ENCODE results near the gene ASCL4.

ASCL4 gene

DNA sequence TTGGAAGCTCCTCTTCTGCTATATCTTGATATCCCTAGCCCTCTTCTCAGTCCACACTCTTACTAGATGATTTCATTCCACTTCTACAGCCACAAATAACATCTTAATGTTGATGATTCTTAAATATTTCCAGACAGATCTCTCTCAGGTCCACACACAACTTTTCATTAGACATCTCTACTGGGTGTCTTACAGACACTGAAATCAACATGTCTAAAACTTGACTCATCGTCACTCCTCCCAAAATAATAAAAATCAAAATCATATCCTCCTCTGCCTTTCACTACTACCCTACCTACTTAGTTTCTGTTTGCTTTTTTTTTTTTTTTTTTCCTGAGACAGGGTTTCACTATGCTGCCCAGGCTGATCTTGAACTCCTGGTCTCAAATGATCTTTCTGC lies 25.4 kb upstream of the ASCL4 start:
- no peaks in the 10 kb centered on the region for H3K9me3 ChIP-seq (ENCODE audit: control insufficient read depth in 2 of 2, low read length in 2 of 2)
- no peak overlapping the region for H3K4me3 ChIP-seq (ENCODE audit: low read length in 2 of 2)
- H3K9ac ChIP-seq (ENCODE audit: low read depth in 1 of 2, low read length in 2 of 2), result no peak overlapping the region
- no peaks in the 10 kb centered on the region for H3K27me3 ChIP-seq (ENCODE audit: control insufficient read depth in 2 of 2, insufficient read depth in 2 of 2, low read length in 2 of 2)
- no peaks in the 10 kb centered on the region for H3K4me1 ChIP-seq (ENCODE audit: control insufficient read depth in 2 of 2, insufficient read depth in 2 of 2, low read length in 2 of 2)
- H3K27ac ChIP-seq (ENCODE audit: low read depth in 2 of 2, low read length in 2 of 2), result no peak overlapping the region
- H3K36me3 ChIP-seq (ENCODE audit: control insufficient read depth in 2 of 2, insufficient read depth in 2 of 2, low read length in 2 of 2), result peaks cover 51 to 58% of the 10 kb centered on the region in 2 donors

DNA sequence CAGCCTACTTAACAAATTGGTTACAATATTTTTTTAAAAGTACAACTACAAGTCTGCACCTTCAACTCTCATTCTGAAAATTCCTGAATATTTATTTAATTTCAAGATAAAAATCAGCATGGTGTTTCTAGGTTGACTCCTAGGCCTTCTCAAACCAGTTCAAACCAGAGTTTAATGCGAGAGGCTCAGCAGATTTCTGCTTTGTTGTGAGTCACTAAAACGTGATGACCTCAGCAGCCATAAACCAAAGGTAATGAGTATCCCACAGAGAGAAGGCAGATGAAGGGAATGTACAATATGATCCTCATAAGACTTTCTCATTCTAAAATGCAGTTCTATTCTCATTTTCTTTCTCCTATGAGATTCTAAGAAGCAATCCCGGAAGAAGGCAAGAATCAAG lies 15.1 kb upstream of the ASCL4 start:
- no peaks in the 10 kb centered on the region for H3K27me3 ChIP-seq (ENCODE audit: control insufficient read depth in 2 of 2, insufficient read depth in 2 of 2, low read length in 2 of 2)
- H3K4me1 ChIP-seq (ENCODE audit: control insufficient read depth in 2 of 2, insufficient read depth in 2 of 2, low read length in 2 of 2), result peaks cover 19 to 25% of the 10 kb centered on the region in 2 donors
- H3K27ac ChIP-seq (ENCODE audit: low read depth in 2 of 2, low read length in 2 of 2), result peak overlapping the region; percentile 81 to 83
- H3K9ac ChIP-seq (ENCODE audit: low read depth in 1 of 2, low read length in 2 of 2), result peak overlapping the region; percentile 78 to 89
- H3K4me3 ChIP-seq (ENCODE audit: low read length in 2 of 2), result peak overlapping the region; percentile 76 to 83
- H3K36me3 ChIP-seq (ENCODE audit: control insufficient read depth in 2 of 2, insufficient read depth in 2 of 2, low read length in 2 of 2), result peaks cover 16 to 24% of the 10 kb centered on the region in 2 donors
- no peaks in the 10 kb centered on the region for H3K9me3 ChIP-seq (ENCODE audit: control insufficient read depth in 2 of 2, low read length in 2 of 2)

DNA sequence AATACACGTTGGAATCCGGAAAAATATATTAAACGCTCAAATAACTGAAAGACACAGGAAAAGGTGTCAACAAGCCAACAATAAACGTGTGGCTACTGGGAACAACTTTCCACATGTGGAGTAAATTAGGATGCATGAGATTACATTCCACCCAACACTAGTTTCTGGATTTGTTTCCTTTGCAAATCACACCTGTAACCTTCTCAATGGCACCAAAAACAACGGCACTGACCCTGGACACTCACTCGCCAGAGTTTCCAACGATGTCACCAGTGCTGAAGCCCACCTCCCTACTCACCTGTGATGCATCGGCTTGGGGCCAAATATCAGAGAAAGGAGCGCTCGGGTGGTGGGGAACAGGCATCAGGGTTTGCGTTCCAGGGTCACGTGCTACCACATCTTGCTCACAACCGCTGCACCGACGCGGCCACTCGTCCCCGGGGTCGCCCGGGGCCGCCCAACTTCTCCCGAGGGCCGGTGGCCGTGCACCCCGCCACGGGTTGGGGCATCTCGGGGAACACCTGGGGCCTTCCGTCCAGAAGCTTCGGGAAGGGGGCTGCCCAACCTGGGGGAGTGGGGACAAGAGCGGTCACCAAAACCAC lies 14.2 kb upstream of the ASCL4 start:
- Histone ChIP-seq H3K27me3 (ENCODE audit: control insufficient read depth in 2 of 2, insufficient read depth in 2 of 2, low read length in 2 of 2) (no peaks in the 10 kb centered on the region), H3K9me3 (ENCODE audit: control insufficient read depth in 2 of 2, low read length in 2 of 2) (no peaks in the 10 kb centered on the region), H3K4me3 (ENCODE audit: low read length in 2 of 2) (peak overlapping the region; percentile 76 to 83), H3K4me1 (ENCODE audit: control insufficient read depth in 2 of 2, insufficient read depth in 2 of 2, low read length in 2 of 2) (peaks cover 19 to 25% of the 10 kb centered on the region in 2 donors), H3K27ac (ENCODE audit: low read depth in 2 of 2, low read length in 2 of 2) (peak overlapping the region; percentile 81 to 83), H3K36me3 (ENCODE audit: control insufficient read depth in 2 of 2, insufficient read depth in 2 of 2, low read length in 2 of 2) (peaks cover 9 to 16% of the 10 kb centered on the region in 2 donors), H3K9ac (ENCODE audit: low read depth in 1 of 2, low read length in 2 of 2) (peak overlapping the region; percentile 78 to 89)

DNA sequence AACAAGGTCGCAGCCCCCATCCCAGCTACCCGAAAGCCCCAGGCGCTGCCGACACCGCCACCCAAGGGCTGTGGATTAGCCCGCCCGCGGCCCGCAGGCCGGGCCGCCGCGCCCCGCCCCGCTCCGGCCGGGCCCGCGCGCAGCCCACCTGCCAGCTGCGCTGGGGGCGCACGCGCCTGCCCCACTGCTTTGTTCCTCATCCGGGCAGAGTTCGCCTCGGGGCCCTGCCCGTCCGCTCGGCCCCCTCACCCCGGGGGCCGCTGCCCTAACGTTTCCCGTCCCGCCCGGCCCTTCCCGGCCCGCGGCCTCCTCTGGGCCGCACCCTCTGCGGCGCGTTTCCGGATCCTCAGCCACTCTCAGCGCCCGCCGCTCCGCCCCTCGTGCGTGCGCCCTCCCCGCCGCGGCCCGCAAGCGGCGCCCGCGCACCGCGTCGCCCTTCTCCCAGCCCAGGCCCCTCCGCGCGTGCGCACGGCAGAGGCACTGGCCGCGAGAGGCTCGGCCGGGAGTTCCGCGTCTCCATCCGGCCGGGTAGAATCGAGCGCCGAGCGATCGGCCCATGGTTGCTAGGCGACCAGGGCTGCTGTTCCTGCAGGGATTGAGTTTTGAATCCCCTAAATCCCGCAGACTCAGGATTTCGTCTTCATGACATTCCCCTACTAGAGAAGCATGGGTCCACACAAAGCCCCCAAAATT lies 13.5 kb upstream of the ASCL4 start, which contains the start of gene PRDM4:
PRDM4 (minus strand) TSS at position 329 of the 693 bp plus-strand sequence. CDS start 622 bp downstream, outside the sequence.
- Histone ChIP-seq H3K9ac (ENCODE audit: low read depth in 1 of 2, low read length in 2 of 2) (peak within 1 kb of the TSS; percentile 78 to 89), H3K27me3 (ENCODE audit: control insufficient read depth in 2 of 2, insufficient read depth in 2 of 2, low read length in 2 of 2) (no peaks in the 10 kb centered on the region), H3K36me3 (ENCODE audit: control insufficient read depth in 2 of 2, insufficient read depth in 2 of 2, low read length in 2 of 2) (peaks cover 9 to 11% of the 10 kb centered on the region in 2 donors), H3K4me1 (ENCODE audit: control insufficient read depth in 2 of 2, insufficient read depth in 2 of 2, low read length in 2 of 2) (peaks cover 19 to 25% of the 10 kb centered on the region in 2 donors), H3K4me3 (ENCODE audit: low read length in 2 of 2) (peak within 1 kb of the TSS; percentile 76 to 83), H3K27ac (ENCODE audit: low read depth in 2 of 2, low read length in 2 of 2) (peak within 1 kb of the TSS; percentile 81 to 83), H3K9me3 (ENCODE audit: control insufficient read depth in 2 of 2, low read length in 2 of 2) (no peaks in the 10 kb centered on the region)

DNA sequence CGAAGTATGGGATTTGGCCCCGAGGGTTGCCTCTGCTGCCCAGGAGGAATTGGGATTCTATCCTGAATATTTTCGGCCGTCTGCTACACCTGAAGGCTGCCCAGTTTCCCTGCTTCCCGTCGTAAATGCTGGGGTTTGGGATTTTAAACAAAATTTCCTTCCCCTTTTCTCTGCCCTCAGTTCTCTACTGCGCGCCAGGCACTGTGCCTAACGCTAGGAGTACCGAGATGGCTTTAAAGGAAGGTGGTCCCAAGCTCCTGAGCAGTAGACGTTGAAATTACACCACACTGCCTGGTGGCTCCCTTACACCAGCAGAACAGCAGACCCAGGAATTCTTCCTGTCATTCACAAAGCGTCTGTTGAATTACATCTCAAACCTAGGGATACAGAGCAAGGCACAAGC lies 13.0 kb upstream of the ASCL4 start:
- Histone ChIP-seq H3K9me3 (ENCODE audit: control insufficient read depth in 2 of 2, low read length in 2 of 2) (no peaks in the 10 kb centered on the region), H3K4me3 (ENCODE audit: low read length in 2 of 2) (peak overlapping the region; percentile 76 to 83), H3K36me3 (ENCODE audit: control insufficient read depth in 2 of 2, insufficient read depth in 2 of 2, low read length in 2 of 2) (peaks cover 3 to 10% of the 10 kb centered on the region in 2 donors), H3K4me1 (ENCODE audit: control insufficient read depth in 2 of 2, insufficient read depth in 2 of 2, low read length in 2 of 2) (peaks cover 19 to 25% of the 10 kb centered on the region in 2 donors), H3K27ac (ENCODE audit: low read depth in 2 of 2, low read length in 2 of 2) (peak overlapping the region in 1 of 2 donors; percentile 7), H3K27me3 (ENCODE audit: control insufficient read depth in 2 of 2, insufficient read depth in 2 of 2, low read length in 2 of 2) (no peaks in the 10 kb centered on the region), H3K9ac (ENCODE audit: low read depth in 1 of 2, low read length in 2 of 2) (peak overlapping the region; percentile 60 to 78)

DNA sequence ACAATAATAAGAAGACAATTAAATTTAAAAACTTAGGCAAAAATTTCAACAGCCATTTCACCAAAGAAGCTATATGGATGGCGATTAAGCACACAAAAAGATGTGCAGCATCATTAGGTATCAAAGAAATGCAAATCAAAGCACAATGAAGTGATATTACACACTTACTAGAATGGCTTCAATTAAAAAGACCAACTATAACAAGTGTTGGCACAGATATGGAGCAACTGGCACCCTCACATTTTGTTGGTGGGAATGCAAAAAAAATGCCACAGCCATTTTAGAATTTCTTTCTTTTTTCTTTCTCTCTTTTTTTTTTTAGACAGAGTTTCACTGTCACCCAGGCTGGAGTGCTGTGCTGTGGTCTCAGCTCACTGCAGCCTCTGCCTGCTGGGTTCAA lies 11.6 kb upstream of the ASCL4 start:
- peaks cover 19 to 25% of the 10 kb centered on the region in 2 donors for H3K4me1 ChIP-seq (ENCODE audit: control insufficient read depth in 2 of 2, insufficient read depth in 2 of 2, low read length in 2 of 2)
- peaks cover 0 to 4% of the 10 kb centered on the region in 2 donors for H3K36me3 ChIP-seq (ENCODE audit: control insufficient read depth in 2 of 2, insufficient read depth in 2 of 2, low read length in 2 of 2)
- no peak overlapping the region for H3K4me3 ChIP-seq (ENCODE audit: low read length in 2 of 2)
- no peaks in the 10 kb centered on the region for H3K9me3 ChIP-seq (ENCODE audit: control insufficient read depth in 2 of 2, low read length in 2 of 2)
- no peak overlapping the region for H3K9ac ChIP-seq (ENCODE audit: low read depth in 1 of 2, low read length in 2 of 2)
- H3K27ac ChIP-seq (ENCODE audit: low read depth in 2 of 2, low read length in 2 of 2), result no peak overlapping the region
- no peaks in the 10 kb centered on the region for H3K27me3 ChIP-seq (ENCODE audit: control insufficient read depth in 2 of 2, insufficient read depth in 2 of 2, low read length in 2 of 2)

DNA sequence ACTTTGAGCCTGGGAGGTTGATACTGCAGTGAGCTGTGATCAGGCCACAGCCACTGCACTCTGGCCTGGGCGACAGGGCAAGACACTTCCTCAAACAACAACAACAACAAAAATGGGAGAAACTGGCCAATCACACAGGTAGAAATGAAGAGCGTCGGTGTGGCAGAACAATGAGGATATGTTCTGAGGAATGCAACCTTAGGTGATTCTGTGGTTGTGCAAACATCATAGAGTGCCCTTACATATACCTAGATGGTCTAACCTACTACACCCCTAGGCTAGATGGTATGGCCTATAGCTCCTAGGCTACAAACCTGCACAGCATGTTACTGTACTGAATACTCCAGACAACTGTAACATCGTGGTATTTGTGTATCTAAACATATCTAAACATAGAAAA lies 9.9 kb upstream of the ASCL4 start:
- no peaks in the 10 kb centered on the region for H3K36me3 ChIP-seq (ENCODE audit: control insufficient read depth in 2 of 2, insufficient read depth in 2 of 2, low read length in 2 of 2)
- no peaks in the 10 kb centered on the region for H3K9me3 ChIP-seq (ENCODE audit: control insufficient read depth in 2 of 2, low read length in 2 of 2)
- H3K9ac ChIP-seq (ENCODE audit: low read depth in 1 of 2, low read length in 2 of 2), result no peak overlapping the region
- H3K27ac ChIP-seq (ENCODE audit: low read depth in 2 of 2, low read length in 2 of 2), result no peak overlapping the region
- no peaks in the 10 kb centered on the region for H3K27me3 ChIP-seq (ENCODE audit: control insufficient read depth in 2 of 2, insufficient read depth in 2 of 2, low read length in 2 of 2)
- peaks cover 9 to 14% of the 10 kb centered on the region in 2 donors for H3K4me1 ChIP-seq (ENCODE audit: control insufficient read depth in 2 of 2, insufficient read depth in 2 of 2, low read length in 2 of 2)
- H3K4me3 ChIP-seq (ENCODE audit: low read length in 2 of 2), result no peak overlapping the region

DNA sequence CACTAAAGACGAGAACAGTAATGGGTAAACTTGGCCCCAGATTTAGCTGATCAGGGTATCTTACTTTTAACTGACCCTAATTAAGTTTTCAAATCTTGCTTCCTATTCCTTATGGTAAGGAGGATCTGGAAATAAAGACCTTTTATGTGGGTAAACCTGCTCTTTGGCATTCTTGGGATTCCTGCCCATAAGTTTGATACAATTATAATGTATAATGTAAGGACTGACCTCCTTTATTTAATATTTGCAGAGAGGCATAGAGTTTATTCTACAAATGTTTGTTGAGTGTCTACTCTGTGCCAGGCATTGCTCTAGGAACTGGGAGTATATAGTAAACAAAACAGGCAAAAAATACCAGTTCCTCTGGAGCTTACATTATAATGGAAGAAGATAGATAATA lies 9.2 kb upstream of the ASCL4 start:
- peaks cover 4 to 7% of the 10 kb centered on the region in 2 donors for H3K4me1 ChIP-seq (ENCODE audit: control insufficient read depth in 2 of 2, insufficient read depth in 2 of 2, low read length in 2 of 2)
- H3K27me3 ChIP-seq (ENCODE audit: control insufficient read depth in 2 of 2, insufficient read depth in 2 of 2, low read length in 2 of 2), result no peaks in the 10 kb centered on the region
- H3K4me3 ChIP-seq (ENCODE audit: low read length in 2 of 2), result no peak overlapping the region
- H3K9ac ChIP-seq (ENCODE audit: low read depth in 1 of 2, low read length in 2 of 2), result no peak overlapping the region
- H3K9me3 ChIP-seq (ENCODE audit: control insufficient read depth in 2 of 2, low read length in 2 of 2), result no peaks in the 10 kb centered on the region
- no peak overlapping the region for H3K27ac ChIP-seq (ENCODE audit: low read depth in 2 of 2, low read length in 2 of 2)
- H3K36me3 ChIP-seq (ENCODE audit: control insufficient read depth in 2 of 2, insufficient read depth in 2 of 2, low read length in 2 of 2), result no peaks in the 10 kb centered on the region

DNA sequence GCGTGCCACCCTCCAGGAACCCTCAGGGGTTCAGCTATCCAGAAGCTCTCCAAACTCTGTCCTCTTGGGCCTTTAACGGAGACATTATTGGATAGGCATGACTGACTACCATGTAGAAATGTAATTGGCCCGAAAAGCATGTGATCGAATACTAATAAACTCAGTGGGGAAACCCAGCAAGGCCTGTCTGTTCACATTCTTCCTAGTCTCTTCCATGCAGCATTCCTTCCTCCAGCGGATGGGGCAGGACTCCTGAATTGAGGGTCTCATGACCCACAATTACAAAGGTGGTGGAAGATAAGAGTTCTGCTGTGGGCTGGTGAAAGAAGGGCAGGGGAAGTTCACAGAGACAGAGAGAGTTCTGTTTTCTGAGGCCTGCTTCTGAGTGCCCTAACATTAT lies 7.0 kb upstream of the ASCL4 start:
- H3K4me1 ChIP-seq (ENCODE audit: control insufficient read depth in 2 of 2, insufficient read depth in 2 of 2, low read length in 2 of 2), result no peaks in the 10 kb centered on the region
- no peaks in the 10 kb centered on the region for H3K36me3 ChIP-seq (ENCODE audit: control insufficient read depth in 2 of 2, insufficient read depth in 2 of 2, low read length in 2 of 2)
- H3K27me3 ChIP-seq (ENCODE audit: control insufficient read depth in 2 of 2, insufficient read depth in 2 of 2, low read length in 2 of 2), result no peaks in the 10 kb centered on the region

DNA sequence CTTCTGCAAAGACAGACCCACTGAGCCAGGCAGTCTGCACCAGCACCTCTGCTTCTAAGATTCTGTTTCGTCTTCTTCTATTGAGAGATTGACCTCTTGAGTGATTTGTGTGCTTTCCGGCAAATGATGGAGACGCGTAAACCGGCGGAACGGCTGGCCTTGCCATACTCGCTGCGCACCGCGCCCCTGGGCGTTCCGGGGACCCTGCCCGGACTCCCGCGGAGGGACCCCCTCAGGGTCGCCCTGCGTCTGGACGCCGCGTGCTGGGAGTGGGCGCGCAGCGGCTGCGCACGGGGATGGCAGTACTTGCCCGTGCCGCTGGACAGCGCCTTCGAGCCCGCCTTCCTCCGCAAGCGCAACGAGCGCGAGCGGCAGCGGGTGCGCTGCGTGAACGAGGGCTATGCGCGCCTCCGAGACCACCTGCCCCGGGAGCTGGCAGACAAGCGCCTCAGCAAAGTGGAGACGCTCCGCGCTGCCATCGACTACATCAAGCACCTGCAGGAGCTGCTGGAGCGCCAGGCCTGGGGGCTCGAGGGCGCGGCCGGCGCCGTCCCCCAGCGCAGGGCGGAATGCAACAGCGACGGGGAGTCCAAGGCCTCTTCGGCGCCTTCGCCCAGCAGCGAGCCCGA lies 703 bp downstream of the ASCL4 start:
- Histone ChIP-seq H3K4me1 (ENCODE audit: control insufficient read depth in 2 of 2, insufficient read depth in 2 of 2, low read length in 2 of 2) (no peaks in the 10 kb centered on the region), H3K27me3 (ENCODE audit: control insufficient read depth in 2 of 2, insufficient read depth in 2 of 2, low read length in 2 of 2) (peaks cover 11 to 17% of the 10 kb centered on the region in 2 donors), H3K9ac (ENCODE audit: low read depth in 1 of 2, low read length in 2 of 2) (no peak overlapping the region), H3K27ac (ENCODE audit: low read depth in 2 of 2, low read length in 2 of 2) (no peak overlapping the region), H3K36me3 (ENCODE audit: control insufficient read depth in 2 of 2, insufficient read depth in 2 of 2, low read length in 2 of 2) (no peaks in the 10 kb centered on the region), H3K9me3 (ENCODE audit: control insufficient read depth in 2 of 2, low read length in 2 of 2) (no peaks in the 10 kb centered on the region), H3K4me3 (ENCODE audit: low read length in 2 of 2) (no peak overlapping the region)

More for the DNA sequence above, 7.0 kb upstream of the ASCL4 start:
- Histone ChIP-seq H3K27ac (ENCODE audit: low read depth in 2 of 2, low read length in 2 of 2) (no peak overlapping the region), H3K9ac (ENCODE audit: low read depth in 1 of 2, low read length in 2 of 2) (no peak overlapping the region), H3K9me3 (ENCODE audit: control insufficient read depth in 2 of 2, low read length in 2 of 2) (no peaks in the 10 kb centered on the region), H3K4me3 (ENCODE audit: low read length in 2 of 2) (no peak overlapping the region)
